Erythroblast (primary cell): Measurements from ENCODE around the gene C1QTNF8.

Source experiments
- GATA1 ChIP-seq: IDR thresholded peaks from 2 replicates; pipeline ENCODE4 v1.6.1; 2011; ENCODE audit warnings: low read depth, mild to moderate bottlenecking, control low read depth, low read length, moderate library complexity
- POLR2A ChIP-seq: IDR thresholded peaks from 2 replicates; pipeline ENCODE4 v1.6.1; 2011; ENCODE audit warnings: mild to moderate bottlenecking, low read length

GRCh38 chr16:1102921-1103635, 7.0 kb upstream of the C1QTNF8 start:
- TF ChIP-seq POLR2A (no peak), GATA1 (no peak)
